GM12878 (cell line): ENCODE data around the gene C16orf92. TPM values are rescaled to one million over a fixed set of nuclear protein-coding genes. Genes with fewer than 3 reads are reported as not detected.

Source experiments
- BRCA1 ChIP-seq: IDR thresholded peaks from 2 replicates; pipeline ENCODE4 v1.6.1; 2011; ENCODE audit warnings: low read depth, low read length, improper control_type of control experiment
- CEBPZ ChIP-seq: fragments of 150-350 bp; IDR thresholded peaks from 2 replicates; pipeline ENCODE4 v1.6.1; 2016; ENCODE audit warnings: low read depth, low read length
- IKZF1 ChIP-seq: fragments of 450-650 bp; conservative IDR thresholded peaks from 2 replicates; pipeline ENCODE4 v1.6.1; 2017; ENCODE audit warnings: antibody characterized with exemption, mild to moderate bottlenecking
- JUND ChIP-seq: IDR thresholded peaks from 2 replicates; pipeline ENCODE4 v1.6.1; 2012; ENCODE audit warnings: low read depth, mild to moderate bottlenecking, low read length, improper control_type of control experiment, moderate library complexity
- RBBP5 ChIP-seq: fragments of 200-600 bp; sonication (generic); conservative IDR thresholded peaks from 2 replicates; pipeline ENCODE4 v1.6.1; 2016
- RELA ChIP-seq: fragments of 450-650 bp; IDR thresholded peaks from 2 replicates; pipeline ENCODE4 v1.8.0; 2014; ENCODE audit warnings: borderline replicate concordance; ENCODE audit not compliant: partially characterized antibody
- RELB ChIP-seq: fragments of 450-650 bp; IDR thresholded peaks from 2 replicates; pipeline ENCODE4 v1.6.1; 2017; ENCODE audit warnings: low read depth, mild to moderate bottlenecking, moderate library complexity
- SREBF1 ChIP-seq: IDR thresholded peaks from 2 replicates; pipeline ENCODE4 v1.6.1; 2012; ENCODE audit warnings: mild to moderate bottlenecking, low read length
- ZNF217 ChIP-seq: fragments of 450-650 bp; IDR thresholded peaks from 2 replicates; pipeline ENCODE4 v1.6.1; 2017; ENCODE audit warnings: antibody characterized with exemption, mild to moderate bottlenecking
- ZSCAN29 ChIP-seq: fragments of 450-650 bp; IDR thresholded peaks from 2 replicates; pipeline ENCODE4 v1.6.1; 2017; ENCODE audit warnings: mild to moderate bottlenecking, moderate library complexity
- polyA plus RNA-seq, 11 experiments: library from polyadenylated mRNA; depleted of rRNA in 4 of 11; unstranded in 6 of 11; stranded (reverse) in 5 of 11; fragments of >200 nt; fragmentation: Nextera tagmentation in 4 of 11; fragmentation: Illumina TruSeq in 1 of 11; extraction: Ambion mirVana in 4 of 11; extraction: Trizol in 1 of 11; gene quantifications; 1 replicate in 1 of 11; 2 replicates in 10 of 11; pipeline versions ENCODE4 v1.2.1 to v1.2.3, GENCODE V29; 2011 to 2016; ENCODE audit warnings: inconsistent platforms in 2 of 11, missing spikeins in 2 of 11, low read depth in 1 of 11
- total RNA-seq, 4 experiments: library from RNA; depleted of rRNA in 3 of 4; stranded (reverse); fragments of >200 nt in 3 of 4; fragmentation: Illumina TruSeq in 1 of 4; extraction: Trizol in 1 of 4; gene quantifications; 2 replicates each; pipeline versions ENCODE4 v1.2.1 to v1.2.3, GENCODE V29; 2013 to 2021

C16orf92 gene
- total and polyA plus RNA-seq, 10 of the 15 experiments (the other 5 are each of a cell fraction or from before 2014, with no cell fraction given) = not detected

GRCh38 chr16:30007378-30007895, 15.6 kb upstream of the C16orf92 start (continued):
- TF ChIP-seq RELB (no peak), RBBP5 (no peak), JUND (no peak), SREBF1 (no peak), RELA (no peak), ZNF217 (no peak), CEBPZ (no peak), IKZF1 (no peak), ZSCAN29 (no peak), BRCA1 (no peak)
